DOHH2 (cell line): ENCODE measurements around the gene RPTOR.

Experiments used
- CTCF ChIP-seq: fragments of 200-600 bp; sonication (generic); IDR thresholded peaks from one replicate; pipeline ENCODE4 v1.5.1; 2014; ENCODE audit warnings: antibody characterized with exemption, mild to moderate bottlenecking, low read depth, low read length; ENCODE audit not compliant: poor library complexity, severe bottlenecking
- EZH2phosphoT487 ChIP-seq: fragments of 200-600 bp; sonication (generic); IDR thresholded peaks from 2 replicates; pipeline ENCODE4 v1.6.1; 2017; ENCODE audit warnings: borderline replicate concordance, mild to moderate bottlenecking, antibody characterized with exemption, low read length, moderate library complexity, mixed read lengths

GRCh38 chr17:80922580-80923160 is 378.0 kb downstream of the RPTOR start:
- TF ChIP-seq CTCF (no peak), EZH2phosphoT487 (no peak)
